Activated CD4-positive, alpha-beta memory T cell treated with anti-CD3 and anti-CD28 coated beads for 36 hours (primary cell): ENCODE data around the gene RAB40A. TPM values are rescaled to one million over a fixed set of nuclear protein-coding genes. Genes with fewer than 3 reads are reported as not detected.
A peak's percentile ranks its signal among the peaks of the same experiment; 100 is the strongest.
"Not testable (repeated sequence)": the region's sequence is repeated elsewhere in the genome, so short reads cannot be mapped to it uniquely, and the experiment has no call there.

Experiments
- CTCF ChIA-PET: fragments of 350-600 bp; sonication (Branson Sonifier 250); formaldehyde crosslinking; loops from one replicate; lab custom pipeline; 2021; ENCODE audit warnings: antibody characterized with exemption, inconsistent platforms; lab: Charles Lee
- POLR2A ChIA-PET: fragments of 350-600 bp; sonication (Branson Sonifier 250); formaldehyde crosslinking; loops from one replicate; lab custom pipeline; 2021; ENCODE audit warnings: antibody characterized with exemption; lab: Charles Lee
- DNase-seq: peaks from one replicate; pipeline ENCODE4 v3.0.0-alpha.2; 2020
- H3K27ac Mint-ChIP-seq: one replicate; pipeline ENCODE4 v1.8.0; 2021; ENCODE audit warnings: mixed read lengths
- H3K27me3 Mint-ChIP-seq: one replicate; pipeline ENCODE4 v1.8.0; 2021; ENCODE audit warnings: mixed read lengths
- H3K36me3 Mint-ChIP-seq: one replicate; pipeline ENCODE4 v1.8.0; 2021; ENCODE audit warnings: mixed read lengths
- H3K4me1 Mint-ChIP-seq: one replicate; pipeline ENCODE4 v1.8.0; 2021; ENCODE audit warnings: low read depth, mixed read lengths
- H3K4me3 Mint-ChIP-seq: one replicate; pipeline ENCODE4 v1.8.0; 2021; ENCODE audit warnings: mild to moderate bottlenecking, mixed read lengths
- H3K9me3 Mint-ChIP-seq: one replicate; pipeline ENCODE4 v1.8.0; 2021; ENCODE audit warnings: mixed read lengths
- intact Hi-C: fragments of 100-400 bp; cut with micrococcal nuclease; formaldehyde crosslinking; loops from one replicate; pipeline ENCODE4 v1.15.1; 2023
- total RNA-seq, 2 experiments: library from RNA; stranded (reverse); gene quantifications; one replicate each; pipeline ENCODE4 v1.2.3, GENCODE V29; 2021

Gene RAB40A
- total RNA-seq, 2 experiments from 2014 or later, result 0.10 TPM; not detected in 1

DNA sequence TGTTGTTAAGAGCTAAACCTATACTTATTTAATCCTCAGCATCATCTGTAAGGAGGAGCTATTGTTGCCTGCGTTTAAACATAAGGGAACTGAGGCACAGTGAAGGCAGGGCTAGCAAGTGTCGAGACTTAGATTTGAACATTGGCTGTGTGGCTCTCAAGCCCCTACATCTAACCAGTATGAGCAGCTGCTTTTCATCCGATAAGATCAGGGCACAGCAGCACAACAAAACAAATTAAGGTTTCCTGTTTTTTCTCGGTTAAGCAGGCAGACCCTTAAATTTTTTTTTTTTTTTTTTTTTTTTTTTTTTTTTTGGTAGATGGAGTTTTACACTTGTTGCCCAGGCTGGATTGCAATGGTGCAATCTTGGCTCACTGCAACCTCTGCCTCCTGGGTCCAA, 35.6 kb downstream of the RAB40A start:
- H3K4me1 Mint-ChIP-seq, result no peaks in the 10 kb centered on the region
- CTCF ChIA-PET, result interaction anchor here (0.7 to 1.4 kb wide), 2 partner anchors 13 to 19 kb away, joined by 4 to 5 read pairs; no protein-coding TSS in a partner anchor
- no peaks in the 10 kb centered on the region for H3K36me3 Mint-ChIP-seq
- intact Hi-C loops, result no loop called here
- H3K4me3 Mint-ChIP-seq, result no peak overlapping the region
- POLR2A ChIA-PET, result no interaction called here
- H3K9me3 Mint-ChIP-seq, result no peaks in the 10 kb centered on the region
- H3K27ac Mint-ChIP-seq, result no peak overlapping the region
- no peak for DNase-seq
- no peaks in the 10 kb centered on the region for H3K27me3 Mint-ChIP-seq

DNA sequence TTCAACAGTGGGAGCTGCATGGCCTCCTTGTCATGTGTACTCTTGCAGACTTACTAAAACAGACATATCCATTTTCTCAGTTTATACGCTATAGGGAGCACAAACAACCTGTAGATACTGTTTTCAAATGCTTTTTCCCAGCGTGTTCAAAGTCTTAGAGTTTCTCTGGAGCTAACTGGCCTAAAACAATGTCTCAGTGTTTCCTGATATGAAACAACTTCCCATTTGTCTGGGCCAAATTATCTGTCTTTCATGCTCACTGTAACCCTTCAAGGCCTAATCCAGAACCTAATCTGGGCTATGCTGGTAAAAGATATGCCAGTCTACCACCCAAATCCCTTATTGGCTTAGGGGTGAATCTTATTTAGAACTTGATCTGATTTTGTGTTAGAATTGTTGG, 38.8 kb downstream of the RAB40A start:
- H3K4me3 Mint-ChIP-seq, result no peak overlapping the region
- intact Hi-C loops, result no loop called here
- no peaks in the 10 kb centered on the region for H3K27me3 Mint-ChIP-seq
- no peak overlapping the region for H3K27ac Mint-ChIP-seq
- no peaks in the 10 kb centered on the region for H3K36me3 Mint-ChIP-seq
- no peaks in the 10 kb centered on the region for H3K9me3 Mint-ChIP-seq
- CTCF ChIA-PET, result no interaction called here
- no peak for DNase-seq
- POLR2A ChIA-PET, result no interaction called here
- H3K4me1 Mint-ChIP-seq, result no peaks in the 10 kb centered on the region

DNA sequence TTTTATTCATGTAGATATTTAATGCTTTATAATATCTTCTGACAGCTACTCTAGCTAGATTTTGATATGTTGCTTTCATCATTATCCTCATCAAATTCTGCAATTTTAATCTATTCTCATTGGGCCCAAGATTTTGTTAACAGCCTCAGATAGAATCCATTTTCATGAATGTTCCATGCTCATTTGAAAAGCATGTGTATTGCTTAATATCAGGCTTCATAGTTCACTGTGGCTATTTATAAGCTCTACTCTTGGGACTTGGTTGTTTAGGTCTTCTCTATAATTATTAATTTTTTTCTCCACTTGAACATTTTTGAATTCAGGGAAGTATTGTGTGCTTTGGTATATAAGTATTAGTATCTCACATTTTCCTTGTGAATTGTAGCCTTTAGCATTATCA, 41.8 kb downstream of the RAB40A start:
- ChIA-PET CTCF (interaction anchor here (1.3 kb wide), 1 partner anchor 12 kb away, joined by 3 read pairs; no protein-coding TSS in a partner anchor), POLR2A (no interaction called here)
- no peaks in the 10 kb centered on the region for H3K27me3 Mint-ChIP-seq

DNA sequence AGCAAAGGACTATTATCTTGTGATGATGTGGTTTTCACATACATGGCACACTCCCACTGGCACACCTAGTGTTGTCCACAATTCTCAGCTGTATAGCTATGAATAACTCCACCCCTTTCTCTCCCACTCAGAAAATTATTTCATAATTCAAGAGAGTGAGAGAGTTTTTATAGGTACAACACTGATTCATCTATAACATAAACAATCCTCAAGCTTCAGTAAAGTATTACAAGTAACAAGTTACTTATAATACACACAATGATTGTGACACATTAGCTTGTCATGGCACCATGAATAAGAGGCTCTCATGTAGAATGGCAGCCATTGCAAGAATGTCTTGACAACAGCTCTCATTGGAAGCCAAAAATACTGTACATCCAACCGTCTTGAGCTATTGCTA, 43.9 kb downstream of the RAB40A start:
- Mint-ChIP-seq H3K4me1 (no peaks in the 10 kb centered on the region), H3K27me3 (no peaks in the 10 kb centered on the region), H3K36me3 (no peaks in the 10 kb centered on the region), H3K9me3 (no peaks in the 10 kb centered on the region), H3K4me3 (no peak overlapping the region), H3K27ac (no peak overlapping the region)
- ChIA-PET POLR2A (no interaction called here), CTCF (no interaction called here)
- DNase-seq, result no peak
- intact Hi-C loops, result no loop called here

More for the DNA sequence above, 41.8 kb downstream of the RAB40A start:
- Mint-ChIP-seq H3K27ac (no peak overlapping the region), H3K4me3 (no peak overlapping the region), H3K9me3 (no peaks in the 10 kb centered on the region), H3K36me3 (no peaks in the 10 kb centered on the region), H3K4me1 (no peaks in the 10 kb centered on the region)
- intact Hi-C loops, result no loop called here
- no peak for DNase-seq

DNA sequence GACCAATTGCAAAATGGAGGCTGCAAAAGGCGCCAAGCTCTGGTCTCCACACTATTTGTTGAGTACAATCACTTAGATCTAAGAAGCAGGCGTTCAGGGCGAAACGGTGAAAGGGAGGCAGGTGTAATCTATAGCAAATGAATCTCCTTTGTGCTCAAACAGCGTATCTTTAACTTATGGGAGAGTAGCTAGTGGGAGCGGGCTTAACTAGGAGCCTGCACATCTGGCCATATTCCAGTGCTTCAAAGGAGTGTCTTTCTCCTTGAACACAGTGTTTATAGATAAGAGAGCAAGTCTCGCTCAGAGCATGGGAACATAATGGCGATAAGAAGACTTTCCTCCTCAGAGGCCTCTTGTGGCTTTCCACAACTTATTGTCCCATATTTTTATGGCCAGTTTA, 49.3 kb downstream of the RAB40A start:
- H3K27ac Mint-ChIP-seq, H3K4me1 Mint-ChIP-seq, intact Hi-C loops, H3K36me3 Mint-ChIP-seq, H3K4me3 Mint-ChIP-seq, DNase-seq, H3K9me3 Mint-ChIP-seq, H3K27me3 Mint-ChIP-seq, POLR2A ChIA-PET: not testable (repeated sequence)
- CTCF ChIA-PET, result interaction anchor here (1.7 kb wide), 1 partner anchor 20 kb away, joined by 6 read pairs; no protein-coding TSS in a partner anchor

DNA sequence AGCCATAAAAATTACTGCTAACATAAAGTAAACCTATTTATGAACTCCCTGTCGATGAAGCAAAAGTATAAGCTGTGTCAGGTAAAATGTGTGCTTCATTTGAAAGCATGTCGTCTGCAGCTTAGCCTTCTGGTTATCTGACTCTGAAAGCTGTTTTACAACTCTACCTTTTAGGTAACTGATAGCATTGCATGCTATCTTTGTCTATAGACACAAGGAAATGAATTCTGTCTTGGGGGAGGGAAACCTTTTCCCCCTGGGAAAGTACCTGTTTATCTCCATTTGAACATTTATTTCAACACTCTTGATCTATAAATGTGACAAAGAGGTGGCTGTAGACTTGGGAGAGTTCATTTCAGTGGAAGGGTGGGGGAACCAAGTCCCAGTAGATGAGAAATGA, 51.4 kb downstream of the RAB40A start:
- H3K9me3 Mint-ChIP-seq, result no peaks in the 10 kb centered on the region
- intact Hi-C loops, result no loop called here
- no peak overlapping the region for H3K27ac Mint-ChIP-seq
- no peaks in the 10 kb centered on the region for H3K36me3 Mint-ChIP-seq
- CTCF ChIA-PET, result interaction anchor here (2.1 kb wide), 1 partner anchor 126 kb away, joined by 5 read pairs; no protein-coding TSS in a partner anchor
- H3K27me3 Mint-ChIP-seq, result no peaks in the 10 kb centered on the region
- H3K4me1 Mint-ChIP-seq, result peaks cover 8% of the 10 kb centered on the region
- DNase-seq, result no peak
- POLR2A ChIA-PET, result no interaction called here
- no peak overlapping the region for H3K4me3 Mint-ChIP-seq

DNA sequence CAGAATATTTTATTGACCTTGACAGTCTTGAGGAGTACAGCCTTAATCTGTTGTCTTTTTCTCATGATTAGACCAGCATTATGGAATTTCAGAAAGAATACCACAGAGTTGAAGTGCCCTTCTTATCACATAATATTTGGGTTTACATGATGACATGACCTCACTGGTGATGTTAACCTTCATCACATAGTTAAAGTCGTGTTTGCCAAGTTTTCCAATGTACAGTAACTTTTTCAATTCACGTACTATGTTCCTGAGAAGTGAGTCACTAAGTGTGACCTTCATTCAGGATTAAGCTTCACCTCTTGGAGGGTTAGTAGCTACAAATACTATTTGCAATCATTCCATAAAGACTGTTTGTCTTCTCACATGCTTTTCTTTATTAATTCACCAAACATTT, 52.1 kb downstream of the RAB40A start:
- intact Hi-C loops, result no loop called here
- Mint-ChIP-seq H3K27me3 (no peaks in the 10 kb centered on the region), H3K4me1 (peaks cover 11% of the 10 kb centered on the region), H3K27ac (no peak overlapping the region), H3K4me3 (no peak overlapping the region), H3K36me3 (no peaks in the 10 kb centered on the region), H3K9me3 (no peaks in the 10 kb centered on the region)
- POLR2A ChIA-PET, result no interaction called here
- CTCF ChIA-PET, result interaction anchor here (2.1 kb wide), 1 partner anchor 126 kb away, joined by 5 read pairs; no protein-coding TSS in a partner anchor
- no peak for DNase-seq

DNA sequence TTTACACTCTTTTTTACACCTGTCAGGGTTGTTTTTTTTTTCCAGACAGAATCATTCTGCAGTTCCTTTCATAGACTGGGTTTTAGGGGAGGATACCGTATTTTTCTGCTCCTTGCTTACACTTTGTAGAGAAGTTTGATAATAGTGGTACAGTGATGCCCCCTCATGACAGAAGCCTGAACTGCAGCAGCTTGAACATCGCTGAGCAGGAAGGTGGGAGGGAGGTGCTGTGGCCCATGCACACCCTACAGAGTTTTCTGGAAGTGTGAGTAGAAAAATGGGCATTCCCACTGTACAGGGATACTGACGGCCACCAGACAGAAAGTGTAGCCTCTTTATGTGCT, 54.5 kb downstream of the RAB40A start:
- Mint-ChIP-seq H3K27ac (peak overlapping the region; percentile 58), H3K4me3 (peak overlapping the region; percentile 83), H3K36me3 (no peaks in the 10 kb centered on the region), H3K4me1 (peaks cover 24% of the 10 kb centered on the region), H3K27me3 (no peaks in the 10 kb centered on the region), H3K9me3 (peaks cover 2% of the 10 kb centered on the region)
- peak; percentile 83 for DNase-seq
- intact Hi-C loops, result loop anchor here (1.0 kb wide), 4 partner anchors 121 to 513 kb away; partner anchors contain the start of gene BEX4
- ChIA-PET CTCF (interaction anchor here (1.6 to 3.9 kb wide), 7 partner anchors 19 to 514 kb away, joined by 3 to 34 read pairs (median 10); no protein-coding TSS in a partner anchor), POLR2A (no interaction called here)

DNA sequence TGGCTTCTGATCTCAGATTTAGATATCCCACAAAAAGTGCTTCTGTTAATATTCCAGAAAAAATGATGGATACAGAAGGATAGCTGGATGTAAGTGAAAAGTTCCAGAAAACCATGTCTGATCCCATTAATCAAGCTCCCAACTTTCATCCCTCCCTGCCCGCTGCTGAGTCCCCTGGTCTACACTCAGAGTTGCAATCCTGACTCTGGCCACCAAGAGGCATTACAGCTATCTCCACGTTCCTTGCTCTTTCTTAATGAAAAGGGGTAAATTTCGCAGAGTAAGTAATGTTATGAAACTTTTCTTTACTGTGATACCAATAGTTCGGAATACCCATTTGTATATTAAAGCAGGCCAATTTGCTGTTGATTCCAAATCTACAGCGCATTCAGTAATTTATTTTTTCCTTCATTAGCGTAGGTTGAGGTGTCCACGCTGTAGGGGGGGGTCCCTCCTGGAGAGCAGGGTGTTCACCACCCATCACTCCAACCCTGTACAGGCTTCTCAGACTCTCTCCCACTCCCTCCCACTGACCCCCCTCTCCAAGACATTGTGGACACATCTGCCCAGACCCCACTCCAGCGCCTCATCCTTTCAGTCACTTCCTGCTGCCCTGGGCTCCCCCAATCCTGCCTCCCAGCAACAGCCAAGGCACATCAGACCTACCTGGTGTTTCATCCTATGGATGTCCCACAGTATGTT, 55.1 kb downstream of the RAB40A start:
- peak; percentile 27 for DNase-seq
- Mint-ChIP-seq H3K36me3 (no peaks in the 10 kb centered on the region), H3K4me1 (peaks cover 29% of the 10 kb centered on the region), H3K4me3 (peak overlapping the region; percentile 83), H3K27ac (peak overlapping the region; percentile 58), H3K27me3 (no peaks in the 10 kb centered on the region), H3K9me3 (peaks cover 4% of the 10 kb centered on the region)
- CTCF ChIA-PET, result interaction anchor here (0.7 to 3.9 kb wide), 10 partner anchors 9 to 513 kb away, joined by 3 to 34 read pairs (median 8); no protein-coding TSS in a partner anchor
- POLR2A ChIA-PET, result no interaction called here
- intact Hi-C loops, result loop anchor here (1.0 kb wide), 4 partner anchors 121 to 513 kb away; partner anchors contain the start of gene BEX4

DNA sequence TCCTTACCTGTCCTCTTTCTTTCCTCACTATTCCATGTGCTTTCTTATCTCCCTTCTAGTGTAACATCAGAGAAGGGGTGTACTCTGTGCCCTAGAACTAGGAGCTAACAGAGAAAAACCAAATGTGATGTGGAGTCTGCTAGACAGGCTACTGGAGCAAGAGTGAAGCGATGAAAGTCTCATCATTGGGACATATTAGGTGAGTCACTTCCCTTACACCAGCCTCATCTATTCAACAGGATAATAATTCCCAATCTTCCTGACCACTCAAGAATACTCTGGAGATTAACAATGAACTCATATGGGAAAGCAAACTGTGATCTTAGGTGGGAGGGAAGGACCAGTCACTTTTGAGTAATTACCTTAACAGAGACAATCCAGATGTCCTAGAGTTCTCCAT, 58.1 kb downstream of the RAB40A start:
- DNase-seq, result no peak
- POLR2A ChIA-PET, result no interaction called here
- CTCF ChIA-PET, result interaction anchor here (0.9 kb wide), 1 partner anchor 120 kb away, joined by 4 read pairs; no protein-coding TSS in a partner anchor
- Mint-ChIP-seq H3K27me3 (no peaks in the 10 kb centered on the region), H3K4me1 (peaks cover 31% of the 10 kb centered on the region), H3K9me3 (peaks cover 6% of the 10 kb centered on the region), H3K27ac (no peak overlapping the region), H3K4me3 (no peak overlapping the region), H3K36me3 (no peaks in the 10 kb centered on the region)
- intact Hi-C loops, result no loop called here

DNA sequence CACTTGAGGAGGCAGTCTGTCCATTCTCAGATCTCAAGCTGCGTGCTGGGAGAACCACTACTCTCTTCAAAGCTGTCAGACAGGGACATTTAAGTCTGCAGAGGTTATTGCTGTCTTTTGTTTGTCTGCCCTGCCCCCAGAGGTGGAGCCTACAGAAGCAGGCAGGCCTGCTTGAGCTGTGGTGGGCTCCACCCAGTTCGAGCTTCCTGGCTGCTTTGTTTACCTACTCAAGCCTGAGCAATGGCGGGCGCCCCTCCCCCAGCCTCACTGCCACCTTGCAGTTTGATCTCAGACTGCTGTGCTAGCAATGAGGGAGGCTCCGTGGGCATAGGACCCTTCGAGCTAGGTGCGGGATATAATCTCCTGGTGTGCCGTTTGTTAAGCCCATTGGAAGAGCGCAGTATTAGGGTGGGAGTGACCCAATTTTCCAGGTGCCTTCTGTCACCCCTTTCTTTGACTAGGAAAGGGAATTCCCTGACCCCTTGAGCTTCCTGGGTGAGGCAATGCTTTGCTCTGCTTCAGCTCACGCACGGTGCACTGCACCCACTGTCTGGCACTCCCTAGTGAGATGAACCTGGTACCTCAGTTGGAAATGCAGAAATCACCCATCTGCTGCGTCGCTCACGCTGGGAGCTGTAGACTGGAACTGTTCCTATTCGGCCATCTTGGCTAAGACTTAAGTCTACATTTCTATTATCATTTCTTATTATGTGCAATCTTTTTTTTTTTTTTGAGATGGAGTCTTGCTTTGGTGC, 59.1 kb downstream of the RAB40A start:
- H3K27me3 Mint-ChIP-seq, H3K9me3 Mint-ChIP-seq, H3K36me3 Mint-ChIP-seq, POLR2A ChIA-PET, intact Hi-C loops: not testable (repeated sequence)
- CTCF ChIA-PET, result interaction anchor here (0.9 kb wide), 1 partner anchor 119 kb away, joined by 4 read pairs; no protein-coding TSS in a partner anchor
- DNase-seq, result peak; percentile 54
- peaks cover 31% of the 10 kb centered on the region for H3K4me1 Mint-ChIP-seq
- peak overlapping the region; percentile 58 for H3K27ac Mint-ChIP-seq
- peak overlapping the region; percentile 43 for H3K4me3 Mint-ChIP-seq

DNA sequence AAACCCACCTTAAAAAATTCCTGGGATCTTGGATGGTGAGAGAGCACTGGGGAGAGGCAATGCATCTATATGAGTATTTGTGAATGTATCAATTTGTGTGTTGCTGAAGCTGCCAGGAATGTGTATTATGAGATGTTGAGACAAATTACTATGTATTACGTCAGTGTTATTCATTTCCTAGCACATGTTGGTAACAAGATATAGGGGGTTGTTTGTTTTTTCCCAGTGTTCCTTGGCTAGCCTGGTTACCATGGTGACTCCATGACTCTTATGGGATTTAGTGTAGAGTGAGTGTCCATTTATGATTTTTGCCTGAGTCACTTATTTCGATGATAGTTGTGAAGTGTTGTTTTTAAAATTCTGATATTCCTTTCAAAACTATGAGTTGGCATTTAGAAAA, 65.6 kb downstream of the RAB40A start:
- Mint-ChIP-seq H3K4me3 (no peak overlapping the region), H3K4me1 (no peaks in the 10 kb centered on the region), H3K9me3 (no peaks in the 10 kb centered on the region), H3K27me3 (no peaks in the 10 kb centered on the region), H3K36me3 (no peaks in the 10 kb centered on the region), H3K27ac (no peak overlapping the region)
- CTCF ChIA-PET, result no interaction called here
- intact Hi-C loops, result no loop called here
- POLR2A ChIA-PET, result no interaction called here
- no peak for DNase-seq
